Mesenchymal stem cell (in vitro differentiated cells and primary cell): ENCODE data around the gene PROM2.

Experiments used
- DNase-seq: peaks from one replicate; pipeline ENCODE4 v3.0.0-alpha.2; 2013
- H2AFZ ChIP-seq: one replicate; pipeline ENCODE4 v1.6.1; 2013; ENCODE audit warnings: low read depth, mild to moderate bottlenecking, control low read depth, inconsistent platforms, low read length, moderate library complexity
- H2AK5ac ChIP-seq: 2 replicates; pipeline ENCODE4 v1.6.1; 2013; ENCODE audit warnings: low read length, moderate library complexity, mild to moderate bottlenecking, inconsistent platforms; ENCODE audit not compliant: severe bottlenecking
- H2BK120ac ChIP-seq: one replicate; pipeline ENCODE4 v1.6.1; 2013; ENCODE audit warnings: low read depth, mild to moderate bottlenecking, inconsistent platforms, low read length, moderate library complexity
- H2BK12ac ChIP-seq, 2 experiments: one replicate each; pipeline ENCODE4 v1.6.1; 2013; ENCODE audit warnings: inconsistent platforms in 2 of 2, low read length in 2 of 2, mild to moderate bottlenecking in 2 of 2, moderate library complexity in 2 of 2, control low read depth in 1 of 2
- H2BK15ac ChIP-seq: one replicate; pipeline ENCODE4 v1.6.1; 2013; ENCODE audit warnings: mild to moderate bottlenecking, low read depth, inconsistent platforms; ENCODE audit not compliant: poor library complexity, severe bottlenecking
- H2BK5ac ChIP-seq: 2 replicates; pipeline ENCODE4 v1.6.1; 2013; ENCODE audit warnings: low read depth, mild to moderate bottlenecking, low read length, control low read depth, inconsistent platforms; ENCODE audit not compliant: poor library complexity, severe bottlenecking
- H3K14ac ChIP-seq, 2 experiments: one replicate each; pipeline ENCODE4 v1.6.1; 2013; ENCODE audit warnings: inconsistent platforms in 2 of 2, low read length in 2 of 2, control low read depth in 1 of 2, mild to moderate bottlenecking in 1 of 2, moderate library complexity in 1 of 2
- H3K18ac ChIP-seq, 2 experiments: one replicate each; pipeline ENCODE4 v1.6.1; 2013; ENCODE audit warnings: inconsistent platforms in 2 of 2, low read length in 2 of 2, control low read depth in 1 of 2, low read depth in 1 of 2, mild to moderate bottlenecking in 1 of 2
- H3K23ac ChIP-seq, 2 experiments: one replicate each; pipeline ENCODE4 v1.6.1; 2013; ENCODE audit warnings: inconsistent platforms in 2 of 2, low read length in 2 of 2, mild to moderate bottlenecking in 2 of 2, moderate library complexity in 2 of 2, control low read depth in 1 of 2
- H3K27ac ChIP-seq: 2 replicates; pipeline ENCODE4 v1.5.1; 2013; ENCODE audit warnings: mild to moderate bottlenecking, moderate library complexity, low read length, control low read depth, inconsistent platforms; ENCODE audit not compliant: poor library complexity, severe bottlenecking
- H3K27me3 ChIP-seq, 2 experiments: 2 replicates each; pipeline versions ENCODE4 v1.6.1 to v1.7.0; 2013; ENCODE audit warnings: low read length in 2 of 2, mild to moderate bottlenecking in 2 of 2, moderate library complexity in 2 of 2, control low read depth in 1 of 2, inconsistent platforms in 1 of 2; ENCODE audit not compliant: control insufficient read depth in 1 of 2, insufficient read depth in 1 of 2
- H3K36me3 ChIP-seq, 2 experiments: 2 replicates each; pipeline versions ENCODE4 v1.6.1 to v1.7.0; 2013; ENCODE audit warnings: low read length in 2 of 2, control low read depth in 1 of 2, inconsistent platforms in 1 of 2, low read depth in 1 of 2, mild to moderate bottlenecking in 1 of 2; ENCODE audit not compliant: insufficient read depth in 2 of 2, control insufficient read depth in 1 of 2
- H3K4ac ChIP-seq, 2 experiments: one replicate each; pipeline ENCODE4 v1.6.1; 2013; ENCODE audit warnings: inconsistent platforms in 2 of 2, low read length in 2 of 2, mild to moderate bottlenecking in 2 of 2, moderate library complexity in 2 of 2, control low read depth in 1 of 2, low read depth in 1 of 2
- H3K4me1 ChIP-seq: 2 replicates; pipeline ENCODE4 v1.6.1; 2013; ENCODE audit warnings: low read depth, low read length, control low read depth; ENCODE audit not compliant: control insufficient read depth, insufficient read depth
- H3K4me2 ChIP-seq: 2 replicates; pipeline ENCODE4 v1.6.1; 2013; ENCODE audit warnings: low read length, mild to moderate bottlenecking, inconsistent platforms; ENCODE audit not compliant: poor library complexity, severe bottlenecking
- H3K4me3 ChIP-seq, 2 experiments: 2 replicates each; pipeline versions ENCODE4 v1.5.1 to v1.7.0; 2013; ENCODE audit warnings: low read length in 2 of 2, mild to moderate bottlenecking in 2 of 2, control low read depth in 1 of 2, low read depth in 1 of 2; ENCODE audit not compliant: insufficient read depth in 1 of 2
- H3K79me1 ChIP-seq: replicated peaks from 2 replicates; pipeline ENCODE4 v1.6.1; 2013; ENCODE audit warnings: mild to moderate bottlenecking, control low read depth, low read length, inconsistent platforms; ENCODE audit not compliant: poor library complexity, severe bottlenecking
- H3K9ac ChIP-seq: 2 replicates; pipeline ENCODE4 v1.7.0; 2013; ENCODE audit warnings: mild to moderate bottlenecking, low read length, moderate library complexity
- H3K9me3 ChIP-seq: 2 replicates; pipeline ENCODE4 v1.7.0; 2013; ENCODE audit warnings: mild to moderate bottlenecking, low read length; ENCODE audit not compliant: control insufficient read depth
- H4K8ac ChIP-seq: one replicate; pipeline ENCODE4 v1.6.1; 2013; ENCODE audit warnings: inconsistent platforms, mild to moderate bottlenecking, low read length, moderate library complexity
- H4K91ac ChIP-seq: one replicate; pipeline ENCODE4 v1.6.1; 2013; ENCODE audit warnings: mild to moderate bottlenecking, low read length, inconsistent platforms
- WGBS: methylation state at CpG from one replicate; pipeline ENCODE4 v1.1.7; 2013; ENCODE audit warnings: mixed read lengths; 5-methylcytosine and 5-hydroxymethylcytosine counted together

The PROM2 gene

DNA sequence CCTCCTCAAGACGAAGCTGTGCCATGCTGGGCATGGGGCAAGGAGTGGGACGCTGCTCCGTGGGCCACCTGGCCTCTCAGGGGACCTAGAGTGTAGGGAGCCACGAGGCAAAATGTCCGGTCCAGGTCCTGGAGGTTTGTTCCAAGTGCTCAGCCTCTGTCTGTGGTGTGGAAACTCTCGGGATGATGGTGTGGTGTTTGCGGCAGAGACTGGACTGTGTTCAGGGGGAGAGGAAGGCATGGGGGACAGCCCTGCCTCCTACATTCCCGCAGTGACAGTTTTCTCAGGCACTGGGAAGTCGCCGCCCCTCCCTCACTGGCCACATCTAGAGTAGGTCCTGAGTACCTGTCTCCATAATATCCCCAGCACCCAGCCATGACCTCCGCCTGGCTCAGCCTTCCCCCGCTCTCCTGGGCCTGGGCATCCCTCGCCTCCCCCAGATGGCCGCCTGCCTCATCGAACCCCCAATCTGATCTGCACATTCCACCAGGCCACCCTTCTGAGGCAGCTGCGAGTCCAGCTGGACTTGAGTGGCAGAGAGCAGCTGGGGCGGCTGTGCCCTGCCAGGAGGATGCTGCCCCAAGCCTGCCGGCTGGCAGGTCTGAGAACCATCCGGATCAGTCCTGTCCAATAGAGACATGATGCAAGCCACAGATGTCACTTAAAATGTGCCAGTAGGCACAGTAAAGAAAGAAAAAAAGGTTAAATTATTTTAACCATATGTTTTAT, 29.1 kb downstream of the PROM2 start:
- no peak overlapping the region for H3K18ac ChIP-seq
- peak overlapping the region in 1 of 2 experiments; percentile 14 for H3K23ac ChIP-seq
- no peak overlapping the region for H2AFZ ChIP-seq
- H4K91ac ChIP-seq: no peak overlapping the region
- H3K4ac ChIP-seq: no peak overlapping the region
- 82% methylated on average over 18 of the region's 19 CpGs for WGBS
- H3K9ac ChIP-seq: no peak overlapping the region
- no peak overlapping the region for H2BK120ac ChIP-seq
- H3K4me2 ChIP-seq: no peak overlapping the region
- H3K79me1 ChIP-seq: no peaks in the 10 kb centered on the region
- H2BK5ac ChIP-seq: no peak overlapping the region
- peak overlapping the region; percentile 23 for H2AK5ac ChIP-seq
- no peak overlapping the region for H2BK12ac ChIP-seq
- H2BK15ac ChIP-seq: no peak overlapping the region
- peaks cover 53% of the 10 kb centered on the region for H3K4me1 ChIP-seq
- H3K27ac ChIP-seq: no peak overlapping the region
- DNase-seq: no peak
- H3K4me3 ChIP-seq: no peak overlapping the region
- H3K36me3 ChIP-seq: peaks cover 0 to 19% of the 10 kb centered on the region in 2 experiments
- no peaks in the 10 kb centered on the region for H3K9me3 ChIP-seq
- peaks cover 0 to 62% of the 10 kb centered on the region in 2 experiments for H3K27me3 ChIP-seq
- H4K8ac ChIP-seq: no peak overlapping the region
- H3K14ac ChIP-seq: no peak overlapping the region

DNA sequence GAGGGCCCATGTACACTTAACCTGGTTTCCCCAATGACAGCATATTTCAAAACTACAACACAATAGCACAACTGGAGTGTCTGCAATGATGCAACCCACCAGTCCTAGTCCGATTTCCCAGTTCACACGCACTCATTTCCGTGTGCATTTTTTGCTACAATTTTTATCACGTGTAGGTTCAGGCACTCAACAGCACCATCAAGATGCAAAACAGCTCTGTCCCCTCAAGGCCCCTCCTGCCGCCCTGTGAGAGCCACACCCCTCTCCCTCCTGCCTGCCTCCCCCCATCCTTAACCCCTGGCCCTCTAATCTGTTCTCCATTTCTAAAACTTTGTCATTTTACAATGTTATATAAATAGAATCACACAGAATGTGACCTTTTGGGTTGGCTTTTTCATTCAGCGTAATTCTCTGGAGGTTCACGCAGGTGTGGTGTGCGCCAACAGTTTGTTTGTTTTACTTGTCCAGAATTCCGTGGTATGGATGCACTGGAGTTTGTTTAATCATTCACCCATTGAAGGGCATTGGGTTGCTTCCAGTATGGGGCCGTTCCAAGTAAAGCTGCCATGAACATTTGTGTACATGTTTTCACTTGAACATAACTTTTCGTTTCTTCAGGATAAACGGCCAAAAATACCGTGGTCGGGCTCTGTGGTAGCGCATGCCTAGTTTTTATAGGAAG, 31.3 kb downstream of the PROM2 start:
- Histone ChIP-seq H3K36me3 (peaks cover 0 to 10% of the 10 kb centered on the region in 2 experiments), H3K9me3 (no peaks in the 10 kb centered on the region), H3K79me1 (no peaks in the 10 kb centered on the region), H3K27me3 (peaks cover 0 to 63% of the 10 kb centered on the region in 2 experiments), H3K9ac (no peak overlapping the region), H2AFZ (no peak overlapping the region), H2BK15ac (no peak overlapping the region), H2BK12ac (no peak overlapping the region), H3K27ac (peak overlapping the region; percentile 36), H3K18ac (no peak overlapping the region), H3K4me2 (no peak overlapping the region), H3K4me1 (peaks cover 48% of the 10 kb centered on the region), H2BK120ac (no peak overlapping the region), H2AK5ac (no peak overlapping the region), H4K8ac (no peak overlapping the region), H3K4me3 (no peak overlapping the region), H4K91ac (no peak overlapping the region), H3K23ac (no peak overlapping the region), H2BK5ac (no peak overlapping the region), H3K4ac (no peak overlapping the region), H3K14ac (no peak overlapping the region)
- no peak for DNase-seq
- 81% methylated on average over 15 of the region's 15 CpGs for WGBS

DNA sequence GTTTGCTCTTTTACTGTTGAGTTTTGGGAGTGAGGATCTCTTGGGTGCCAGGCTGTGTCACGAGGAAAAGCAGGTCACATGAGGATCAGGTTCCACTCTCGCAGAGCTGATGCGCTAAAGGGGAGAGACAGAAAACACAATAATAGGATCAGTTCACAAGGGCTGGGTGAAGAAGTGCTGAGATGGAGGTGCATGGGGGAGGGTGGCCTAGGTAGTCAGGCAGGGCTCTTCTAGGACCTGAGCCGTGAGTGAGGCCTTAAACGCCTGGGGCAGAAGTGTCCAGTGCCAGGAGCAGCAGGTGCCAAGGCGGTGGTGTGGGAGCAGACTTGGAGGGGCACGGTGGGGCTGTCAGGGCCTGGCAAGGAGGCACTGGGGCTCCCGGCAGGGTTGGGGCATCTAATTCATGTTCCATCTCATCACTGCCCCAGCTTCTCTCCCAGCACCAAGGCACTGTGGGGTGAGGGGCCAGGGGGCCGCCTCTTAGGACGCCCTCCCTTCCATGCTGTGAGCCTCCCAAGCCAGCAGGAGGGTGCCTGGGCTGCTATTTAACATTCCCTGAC, 32.2 kb downstream of the PROM2 start:
- H3K27me3 ChIP-seq: peaks cover 0 to 67% of the 10 kb centered on the region in 2 experiments
- H3K79me1 ChIP-seq: no peaks in the 10 kb centered on the region
- H3K14ac ChIP-seq: no peak overlapping the region
- no peak overlapping the region for H3K18ac ChIP-seq
- 80% methylated on average over 10 of the region's 10 CpGs for WGBS
- no peak overlapping the region for H3K9ac ChIP-seq
- H3K4me2 ChIP-seq: no peak overlapping the region
- no peak overlapping the region for H2BK12ac ChIP-seq
- no peak overlapping the region for H2BK120ac ChIP-seq
- H4K91ac ChIP-seq: no peak overlapping the region
- peaks cover 0 to 7% of the 10 kb centered on the region in 2 experiments for H3K36me3 ChIP-seq
- H3K4ac ChIP-seq: no peak overlapping the region
- no peak overlapping the region for H4K8ac ChIP-seq
- no peak overlapping the region for H2AFZ ChIP-seq
- no peak overlapping the region for H3K4me3 ChIP-seq
- no peak overlapping the region for H2BK15ac ChIP-seq
- no peaks in the 10 kb centered on the region for H3K9me3 ChIP-seq
- no peak overlapping the region for H3K23ac ChIP-seq
- H3K27ac ChIP-seq: no peak overlapping the region
- H2BK5ac ChIP-seq: no peak overlapping the region
- peaks cover 45% of the 10 kb centered on the region for H3K4me1 ChIP-seq
- no peak for DNase-seq
- peak overlapping the region; percentile 40 for H2AK5ac ChIP-seq

- Histone ChIP-seq H2BK12ac (no peak overlapping the region), H3K23ac (no peak overlapping the region), H2BK15ac (no peak overlapping the region), H3K4me2 (no peak overlapping the region), H2AFZ (no peak overlapping the region), H3K9me3 (no peaks in the 10 kb centered on the region), H3K36me3 (peaks cover 0 to 7% of the 10 kb centered on the region in 2 experiments), H3K79me1 (no peaks in the 10 kb centered on the region), H3K14ac (no peak overlapping the region), H2BK120ac (no peak overlapping the region), H3K27ac (no peak overlapping the region), H4K91ac (no peak overlapping the region), H3K4me1 (peaks cover 41% of the 10 kb centered on the region), H3K27me3 (peaks cover 0 to 67% of the 10 kb centered on the region in 2 experiments), H3K9ac (no peak overlapping the region), H3K4ac (no peak overlapping the region), H2BK5ac (no peak overlapping the region), H3K4me3 (no peak overlapping the region), H3K18ac (no peak overlapping the region), H2AK5ac (no peak overlapping the region), H4K8ac (no peak overlapping the region)
- 66% methylated on average over 5 of the region's 5 CpGs for WGBS
- DNase-seq: no peak
Measured at GRCh38 chr2:95307036-95307435, 32.8 kb downstream of the PROM2 start.
